NCI-H1048 (cell line): ENCODE data around the gene CHST11.

Experiments
- DNase-seq: peaks from one replicate; lab custom pipeline; 2025; lab: John Stamatoyannopoulos, UW

CHST11 gene

GRCh38 chr12:104504146-104504545, 47.4 kb downstream of the CHST11 start:
- no peak for DNase-seq

GRCh38 chr12:104505095-104505818, 48.5 kb downstream of the CHST11 start:
- no peak for DNase-seq

- DNase-seq = no peak
Measured at GRCh38 chr12:104506676-104507401, 50.1 kb downstream of the CHST11 start.

- no peak for DNase-seq
Measured at GRCh38 chr12:104507672-104508071, 50.9 kb downstream of the CHST11 start.

- no peak for DNase-seq
Measured at GRCh38 chr12:104508752-104509446, 52.2 kb downstream of the CHST11 start.

- no peak for DNase-seq
Measured at GRCh38 chr12:104510145-104510872, 53.6 kb downstream of the CHST11 start.

- DNase-seq = no peak
Measured at GRCh38 chr12:104510873-104511440, 54.2 kb downstream of the CHST11 start.

- DNase-seq = no peak
Measured at GRCh38 chr12:104513681-104514080, 56.9 kb downstream of the CHST11 start.

- no peak for DNase-seq
Measured at GRCh38 chr12:104514092-104514810, 57.5 kb downstream of the CHST11 start.

GRCh38 chr12:104515899-104516298, 59.2 kb downstream of the CHST11 start:
- no peak for DNase-seq

GRCh38 chr12:104516821-104517220, 60.1 kb downstream of the CHST11 start:
- no peak for DNase-seq

- no peak for DNase-seq
Measured at GRCh38 chr12:104517880-104518279, 61.1 kb downstream of the CHST11 start.

- DNase-seq = no peak
Measured at GRCh38 chr12:104519190-104520019, 62.7 kb downstream of the CHST11 start.

GRCh38 chr12:104520242-104520900, 63.6 kb downstream of the CHST11 start:
- no peak for DNase-seq

GRCh38 chr12:104521731-104522130, 65.0 kb downstream of the CHST11 start:
- DNase-seq = no peak

GRCh38 chr12:104522985-104523722, 66.4 kb downstream of the CHST11 start:
- DNase-seq = no peak

GRCh38 chr12:104524034-104524832, 67.5 kb downstream of the CHST11 start:
- peak; percentile 47 for DNase-seq

- DNase-seq = no peak
Measured at GRCh38 chr12:104526320-104526719, 69.6 kb downstream of the CHST11 start.
